Activated CD4-positive, alpha-beta T cell treated with anti-CD3 and anti-CD28 coated beads, Interleukin-2, amount 10 ng/mL, durations not matched to agents 7 days and 5 days (primary cell): Measurements from ENCODE around the gene FAM107B. TPM values are rescaled to one million over a fixed set of nuclear protein-coding genes. Genes with fewer than 3 reads are reported as not detected.

Experiments
- CTCF ChIA-PET: fragments of 350-600 bp; sonication (Branson Sonifier 250); formaldehyde crosslinking; loops from one replicate; lab custom pipeline; 2021; ENCODE audit warnings: antibody characterized with exemption; lab: Charles Lee
- POLR2A ChIA-PET: fragments of 350-600 bp; sonication (Branson Sonifier 250); formaldehyde crosslinking; loops from one replicate; lab custom pipeline; 2021; ENCODE audit warnings: antibody characterized with exemption; lab: Charles Lee
- DNase-seq: peaks from one replicate; pipeline ENCODE4 v3.0.0-alpha.2; 2020
- H3K27ac Mint-ChIP-seq: one replicate; pipeline ENCODE4 v1.8.0; 2021; ENCODE audit warnings: mild to moderate bottlenecking, moderate library complexity, mixed read lengths
- H3K27me3 Mint-ChIP-seq: one replicate; pipeline ENCODE4 v1.8.0; 2021; ENCODE audit warnings: mixed read lengths
- H3K36me3 Mint-ChIP-seq: one replicate; pipeline ENCODE4 v1.8.0; 2021; ENCODE audit warnings: low read depth, mixed read lengths
- H3K4me1 Mint-ChIP-seq: one replicate; pipeline ENCODE4 v1.8.0; 2021; ENCODE audit warnings: mixed read lengths
- H3K4me3 Mint-ChIP-seq: one replicate; pipeline ENCODE4 v1.8.0; 2021; ENCODE audit warnings: mild to moderate bottlenecking, moderate library complexity, mixed read lengths
- H3K9me3 Mint-ChIP-seq: one replicate; pipeline ENCODE4 v1.8.0; 2021; ENCODE audit warnings: mixed read lengths
- total RNA-seq, 2 experiments: library from RNA; stranded (reverse); gene quantifications; one replicate each; pipeline ENCODE4 v1.2.3, GENCODE V29; 2021

FAM107B gene
- total RNA-seq, 2 experiments from 2014 or later: 180 to 220 TPM

GRCh38 chr10:14742815-14743214 lies 31.9 kb downstream of the FAM107B start:
- Mint-ChIP-seq H3K4me3 (no peak overlapping the region), H3K27me3 (peaks cover 8% of the 10 kb centered on the region), H3K27ac (peak overlapping the region; percentile 11), H3K9me3 (peaks cover 28% of the 10 kb centered on the region), H3K4me1 (peaks cover 15% of the 10 kb centered on the region), H3K36me3 (peaks cover 6% of the 10 kb centered on the region)
- POLR2A ChIA-PET: no interaction called here
- DNase-seq: no peak
- CTCF ChIA-PET: interaction anchor here (1.0 to 1.4 kb wide), 4 partner anchors 9 to 13 kb away, joined by 3 to 4 read pairs (median 4); no protein-coding TSS in a partner anchor

GRCh38 chr10:14742382-14742781 lies 32.3 kb downstream of the FAM107B start:
- Mint-ChIP-seq H3K9me3 (peaks cover 28% of the 10 kb centered on the region), H3K27me3 (peaks cover 8% of the 10 kb centered on the region), H3K4me1 (peaks cover 15% of the 10 kb centered on the region), H3K4me3 (no peak overlapping the region), H3K36me3 (peaks cover 6% of the 10 kb centered on the region), H3K27ac (peak overlapping the region; percentile 11)
- ChIA-PET CTCF (interaction anchor here (0.6 to 1.4 kb wide), 4 partner anchors 8 to 1038 kb away, joined by 3 to 4 read pairs (median 4); no protein-coding TSS in a partner anchor), POLR2A (no interaction called here)
- no peak for DNase-seq

- H3K4me1 Mint-ChIP-seq: peaks cover 15% of the 10 kb centered on the region
- peaks cover 5% of the 10 kb centered on the region for H3K27me3 Mint-ChIP-seq
- no peak overlapping the region for H3K4me3 Mint-ChIP-seq
- DNase-seq: no peak
- CTCF ChIA-PET: interaction anchor here (0.8 to 1.3 kb wide), 2 partner anchors 9 to 14 kb away, joined by 3 read pairs; no protein-coding TSS in a partner anchor
- peak overlapping the region; percentile 14 for H3K27ac Mint-ChIP-seq
- peaks cover 6% of the 10 kb centered on the region for H3K36me3 Mint-ChIP-seq
- H3K9me3 Mint-ChIP-seq: peaks cover 22% of the 10 kb centered on the region
- POLR2A ChIA-PET: no interaction called here
These were observed 33.9 kb downstream of the FAM107B start for GRCh38 chr10:14740684-14741247.

- Mint-ChIP-seq H3K27me3 (no peaks in the 10 kb centered on the region), H3K9me3 (peaks cover 16% of the 10 kb centered on the region), H3K4me1 (peaks cover 11% of the 10 kb centered on the region), H3K27ac (no peak overlapping the region), H3K36me3 (no peaks in the 10 kb centered on the region), H3K4me3 (no peak overlapping the region)
- POLR2A ChIA-PET: no interaction called here
- CTCF ChIA-PET: interaction anchor here (1.2 kb wide), 1 partner anchor 15 kb away, joined by 3 read pairs; no protein-coding TSS in a partner anchor
- DNase-seq: no peak
These were observed 36.7 kb downstream of the FAM107B start for GRCh38 chr10:14737808-14738545.

- H3K4me1 Mint-ChIP-seq: peaks cover 5% of the 10 kb centered on the region
- DNase-seq: no peak
- H3K4me3 Mint-ChIP-seq: no peak overlapping the region
- peaks cover 11% of the 10 kb centered on the region for H3K9me3 Mint-ChIP-seq
- H3K36me3 Mint-ChIP-seq: no peaks in the 10 kb centered on the region
- no peaks in the 10 kb centered on the region for H3K27me3 Mint-ChIP-seq
- H3K27ac Mint-ChIP-seq: no peak overlapping the region
- CTCF ChIA-PET: no interaction called here
- POLR2A ChIA-PET: no interaction called here
These were observed 38.1 kb downstream of the FAM107B start for GRCh38 chr10:14736600-14737081.

DNA sequence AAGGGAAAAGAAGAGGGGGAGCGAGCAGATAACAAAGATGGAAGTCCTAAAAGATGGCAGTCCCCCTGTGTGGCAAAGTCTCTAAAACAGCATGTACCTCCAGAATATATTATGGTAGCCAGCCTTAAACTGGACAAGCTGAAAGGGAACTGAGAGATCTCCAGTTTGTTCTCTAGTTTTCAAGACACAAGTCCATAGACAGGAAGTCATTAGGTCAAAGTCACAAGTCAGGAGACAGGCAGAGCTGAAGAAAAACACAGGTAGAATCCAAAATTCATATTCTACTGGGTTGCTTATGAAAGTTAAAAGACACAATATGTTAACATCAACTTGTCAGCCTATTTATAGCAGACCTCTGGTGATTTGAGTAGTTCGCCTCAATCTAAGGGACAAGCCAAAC lies 38.7 kb downstream of the FAM107B start:
- Mint-ChIP-seq H3K36me3 (no peaks in the 10 kb centered on the region), H3K4me3 (no peak overlapping the region), H3K9me3 (peaks cover 7% of the 10 kb centered on the region), H3K27me3 (no peaks in the 10 kb centered on the region), H3K27ac (no peak overlapping the region), H3K4me1 (peaks cover 4% of the 10 kb centered on the region)
- CTCF ChIA-PET: no interaction called here
- POLR2A ChIA-PET: no interaction called here
- DNase-seq: no peak

- no peaks in the 10 kb centered on the region for H3K36me3 Mint-ChIP-seq
- no peaks in the 10 kb centered on the region for H3K27me3 Mint-ChIP-seq
- ChIA-PET CTCF (no interaction called here), POLR2A (no interaction called here)
- no peak for DNase-seq
- H3K4me1 Mint-ChIP-seq: no peaks in the 10 kb centered on the region
- H3K9me3 Mint-ChIP-seq: peaks cover 5% of the 10 kb centered on the region
- no peak overlapping the region for H3K27ac Mint-ChIP-seq
- no peak overlapping the region for H3K4me3 Mint-ChIP-seq
These were observed 42.7 kb downstream of the FAM107B start for GRCh38 chr10:14731875-14732512.

GRCh38 chr10:14728346-14728745 lies 46.4 kb downstream of the FAM107B start:
- Mint-ChIP-seq H3K4me3 (no peak overlapping the region), H3K27ac (no peak overlapping the region), H3K4me1 (peaks cover 23% of the 10 kb centered on the region), H3K27me3 (no peaks in the 10 kb centered on the region), H3K36me3 (no peaks in the 10 kb centered on the region), H3K9me3 (peaks cover 5% of the 10 kb centered on the region)
- no peak for DNase-seq
- ChIA-PET POLR2A (no interaction called here), CTCF (interaction anchor here (1.1 kb wide), 1 partner anchor 11 kb away, joined by 3 read pairs; no protein-coding TSS in a partner anchor)

DNA sequence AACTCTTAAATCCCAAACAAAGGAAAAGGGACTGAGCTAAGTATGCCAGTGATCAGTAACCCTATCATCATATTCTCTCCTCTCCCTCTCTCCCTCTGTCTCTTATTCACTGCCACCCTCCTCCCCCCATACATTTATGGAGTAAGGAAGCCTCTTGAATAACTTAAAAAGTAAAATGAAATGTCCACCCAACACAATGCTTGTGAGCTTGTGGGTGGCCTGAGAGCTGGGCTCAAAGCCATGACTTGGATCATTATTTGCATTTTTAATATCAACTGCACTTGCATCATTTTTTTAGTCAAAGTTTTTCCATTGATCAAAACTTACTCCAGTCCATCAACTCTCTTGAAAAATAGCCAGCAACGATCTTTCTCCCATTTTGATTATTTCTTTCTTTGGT lies 46.8 kb downstream of the FAM107B start:
- Mint-ChIP-seq H3K27ac (no peak overlapping the region), H3K9me3 (peaks cover 5% of the 10 kb centered on the region), H3K4me1 (peaks cover 27% of the 10 kb centered on the region), H3K36me3 (no peaks in the 10 kb centered on the region), H3K4me3 (no peak overlapping the region), H3K27me3 (no peaks in the 10 kb centered on the region)
- ChIA-PET CTCF (interaction anchor here (1.1 kb wide), 1 partner anchor 10 kb away, joined by 3 read pairs; no protein-coding TSS in a partner anchor), POLR2A (no interaction called here)
- no peak for DNase-seq

GRCh38 chr10:14727465-14727864 lies 47.2 kb downstream of the FAM107B start:
- DNase-seq: no peak
- ChIA-PET CTCF (interaction anchor here (0.9 to 1.1 kb wide), 3 partner anchors 10 to 26 kb away, joined by 3 read pairs; no protein-coding TSS in a partner anchor), POLR2A (no interaction called here)
- no peaks in the 10 kb centered on the region for H3K36me3 Mint-ChIP-seq
- H3K27me3 Mint-ChIP-seq: no peaks in the 10 kb centered on the region
- peaks cover 30% of the 10 kb centered on the region for H3K4me1 Mint-ChIP-seq
- no peak overlapping the region for H3K27ac Mint-ChIP-seq
- no peak overlapping the region for H3K4me3 Mint-ChIP-seq
- H3K9me3 Mint-ChIP-seq: peaks cover 5% of the 10 kb centered on the region

GRCh38 chr10:14724931-14725330 lies 49.8 kb downstream of the FAM107B start:
- Mint-ChIP-seq H3K4me3 (no peak overlapping the region), H3K27ac (peak overlapping the region; percentile 36), H3K36me3 (no peaks in the 10 kb centered on the region), H3K4me1 (peaks cover 35% of the 10 kb centered on the region), H3K9me3 (peaks cover 9% of the 10 kb centered on the region), H3K27me3 (no peaks in the 10 kb centered on the region)
- ChIA-PET CTCF (no interaction called here), POLR2A (no interaction called here)
- DNase-seq: no peak

DNA sequence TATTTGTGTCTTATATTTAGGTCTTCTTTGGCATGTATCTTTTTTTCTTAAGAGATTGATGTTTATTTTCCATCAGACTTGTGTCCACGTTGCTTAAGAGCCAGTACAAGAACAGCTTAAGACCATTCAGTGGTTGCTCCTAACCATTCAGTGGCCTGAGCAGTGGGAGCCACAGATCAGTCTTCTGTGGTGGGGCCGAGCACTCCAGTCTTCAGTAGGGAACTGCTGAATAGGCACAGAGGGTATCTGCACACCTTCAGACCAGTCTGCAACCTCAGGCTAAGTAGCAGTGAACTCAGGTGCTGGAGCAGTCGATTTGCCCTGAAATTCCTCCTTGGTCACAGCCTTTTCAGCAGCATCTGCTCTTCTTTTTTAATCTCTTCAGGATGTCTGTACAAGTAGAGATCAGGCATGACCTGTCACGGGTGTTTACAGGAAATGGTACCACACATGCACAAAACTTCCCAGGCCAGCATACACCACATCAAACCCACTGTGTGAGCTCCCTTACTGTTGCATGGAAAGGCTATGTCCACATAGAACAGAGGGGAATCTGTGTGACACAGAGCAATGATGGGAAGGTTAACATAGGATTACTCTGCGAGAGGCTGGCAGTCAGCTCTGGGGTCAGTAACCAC lies 51.5 kb downstream of the FAM107B start:
- peak; percentile 46 for DNase-seq
- Mint-ChIP-seq H3K27ac (peak overlapping the region; percentile 73), H3K27me3 (no peaks in the 10 kb centered on the region), H3K9me3 (peaks cover 13% of the 10 kb centered on the region), H3K4me1 (peaks cover 35% of the 10 kb centered on the region), H3K36me3 (no peaks in the 10 kb centered on the region), H3K4me3 (no peak overlapping the region)
- POLR2A ChIA-PET: no interaction called here
- CTCF ChIA-PET: interaction anchor here (0.9 kb wide), 1 partner anchor 12 kb away, joined by 3 read pairs; no protein-coding TSS in a partner anchor
